Measurements from ENCODE around the gene LPO. TPM values are rescaled to one million over a fixed set of nuclear protein-coding genes. Genes with fewer than 3 reads are reported as not detected.

LPO gene
- total RNA-seq, 1 donor from 2014 or later, result not detected

DNA sequence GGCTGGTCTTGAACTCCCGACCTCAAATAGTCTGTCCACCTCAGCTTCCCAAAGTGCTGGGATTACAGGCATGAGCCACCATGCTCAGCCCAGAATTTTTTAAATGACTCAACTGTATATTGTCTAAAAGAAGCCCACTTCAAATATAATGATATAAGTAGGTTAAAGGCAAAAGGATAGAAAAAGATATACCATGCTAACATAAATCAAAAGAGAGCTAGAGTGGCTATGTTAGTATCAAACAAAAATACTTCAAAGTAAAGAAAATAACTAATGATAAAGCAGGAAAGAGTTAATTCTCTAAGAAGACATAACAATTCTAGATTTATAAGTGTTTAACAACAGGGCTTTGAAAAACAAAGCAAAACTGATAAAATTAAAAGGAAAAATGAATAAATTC, 55.6 kb downstream of the LPO start:
- ATAC-seq (ENCODE audit: low read depth) (no peak), DNase-seq (no peak)
- Mint-ChIP-seq H3K27me3 (peaks cover 18% of the 10 kb centered on the region), H3K9me3 (no peaks in the 10 kb centered on the region), H3K36me3 (ENCODE audit: low read depth) (no peaks in the 10 kb centered on the region), H3K4me1 (no peaks in the 10 kb centered on the region), H3K27ac (no peak overlapping the region), H3K4me3 (no peak overlapping the region)
- TF ChIP-seq, protein P1, sequence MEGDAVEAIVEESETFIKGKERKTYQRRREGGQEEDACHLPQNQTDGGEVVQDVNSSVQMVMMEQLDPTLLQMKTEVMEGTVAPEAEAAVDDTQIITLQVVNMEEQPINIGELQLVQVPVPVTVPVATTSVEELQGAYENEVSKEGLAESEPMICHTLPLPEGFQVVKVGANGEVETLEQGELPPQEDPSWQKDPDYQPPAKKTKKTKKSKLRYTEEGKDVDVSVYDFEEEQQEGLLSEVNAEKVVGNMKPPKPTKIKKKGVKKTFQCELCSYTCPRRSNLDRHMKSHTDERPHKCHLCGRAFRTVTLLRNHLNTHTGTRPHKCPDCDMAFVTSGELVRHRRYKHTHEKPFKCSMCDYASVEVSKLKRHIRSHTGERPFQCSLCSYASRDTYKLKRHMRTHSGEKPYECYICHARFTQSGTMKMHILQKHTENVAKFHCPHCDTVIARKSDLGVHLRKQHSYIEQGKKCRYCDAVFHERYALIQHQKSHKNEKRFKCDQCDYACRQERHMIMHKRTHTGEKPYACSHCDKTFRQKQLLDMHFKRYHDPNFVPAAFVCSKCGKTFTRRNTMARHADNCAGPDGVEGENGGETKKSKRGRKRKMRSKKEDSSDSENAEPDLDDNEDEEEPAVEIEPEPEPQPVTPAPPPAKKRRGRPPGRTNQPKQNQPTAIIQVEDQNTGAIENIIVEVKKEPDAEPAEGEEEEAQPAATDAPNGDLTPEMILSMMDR (IDR thresholded peaks at IDR 0.05), result no peak
- ChIA-PET CTCF (no interaction called here), POLR2A (no interaction called here)
- intact Hi-C loops (cut with micrococcal nuclease), result no loop called here

DNA sequence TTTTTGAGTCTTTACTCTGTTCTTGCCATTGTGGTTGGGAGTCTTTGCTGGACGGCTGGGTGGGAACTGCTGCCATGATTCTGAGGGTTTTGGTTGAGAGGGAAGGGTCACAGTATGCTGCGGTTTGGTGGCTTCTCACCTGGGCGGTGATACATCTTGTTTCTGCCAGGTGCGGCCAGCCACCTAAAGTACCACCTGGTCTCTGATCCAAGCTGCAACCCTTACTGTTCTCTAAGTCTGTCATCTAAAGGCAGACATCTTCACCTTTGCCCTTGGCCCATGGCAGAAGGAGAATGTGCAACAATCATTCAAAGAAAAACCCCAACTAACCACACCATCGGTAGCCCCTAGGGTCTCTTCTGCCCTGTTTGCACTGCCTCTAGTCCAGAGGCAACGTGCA, 62.0 kb downstream of the LPO start:
- Mint-ChIP-seq H3K4me1 (peaks cover 7% of the 10 kb centered on the region), H3K36me3 (ENCODE audit: low read depth) (no peaks in the 10 kb centered on the region), H3K4me3 (no peak overlapping the region), H3K27ac (no peak overlapping the region), H3K27me3 (peaks cover 3% of the 10 kb centered on the region), H3K9me3 (no peaks in the 10 kb centered on the region)
- no peak for DNase-seq
- ATAC-seq (ENCODE audit: low read depth), result no peak
- POLR2A ChIA-PET, result no interaction called here
- CTCF ChIA-PET, result no interaction called here
- intact Hi-C loops (cut with micrococcal nuclease), result loop anchor here (5.0 kb wide), 1 partner anchor 53 kb away; no protein-coding TSS in a partner anchor
- TF ChIP-seq, protein P1 (IDR thresholded peaks at IDR 0.05), result no peak

DNA sequence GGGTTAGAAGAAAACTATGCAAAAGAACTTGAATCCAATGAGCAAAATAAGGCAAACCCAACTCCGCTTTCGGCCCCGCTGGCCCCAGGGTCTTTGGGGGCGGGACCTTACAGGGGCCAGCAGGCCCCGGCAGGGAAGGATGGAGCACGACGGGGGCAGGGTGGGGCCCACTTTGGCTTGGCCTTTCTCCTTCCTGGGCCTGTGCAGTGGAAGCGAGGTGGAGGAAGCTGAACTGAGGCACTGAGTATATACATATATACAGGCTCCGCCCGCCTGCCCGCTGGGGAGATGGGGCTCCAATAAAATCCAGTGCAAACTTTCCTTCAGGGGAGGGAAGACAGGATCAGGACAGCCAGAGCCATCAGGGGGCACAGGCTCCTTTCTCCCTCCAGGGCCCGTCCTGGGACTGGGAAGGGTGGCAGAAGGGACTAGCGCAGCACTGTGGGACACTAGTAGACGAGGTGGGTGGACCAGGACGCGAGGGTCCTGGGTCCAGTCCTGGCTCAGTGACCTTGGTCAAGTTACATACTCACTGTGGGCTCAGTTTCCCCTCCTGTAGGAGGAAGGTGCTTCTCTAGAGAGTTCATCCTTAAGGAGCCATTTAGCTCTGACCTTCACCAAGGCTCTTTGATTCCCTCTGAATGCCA, 63.2 kb downstream of the LPO start:
- ATAC-seq (ENCODE audit: low read depth) (no peak), DNase-seq (no peak)
- TF ChIP-seq, protein P1 (IDR thresholded peaks at IDR 0.05), result no peak
- Mint-ChIP-seq H3K4me3 (no peak overlapping the region), H3K36me3 (ENCODE audit: low read depth) (no peaks in the 10 kb centered on the region), H3K27me3 (no peaks in the 10 kb centered on the region), H3K4me1 (peaks cover 7% of the 10 kb centered on the region), H3K27ac (no peak overlapping the region), H3K9me3 (no peaks in the 10 kb centered on the region)
- ChIA-PET POLR2A (no interaction called here), CTCF (interaction anchor here (0.8 to 1.4 kb wide), 2 partner anchors 16 to 43 kb away, joined by 3 read pairs; no protein-coding TSS in a partner anchor)
- intact Hi-C loops (cut with micrococcal nuclease), result loop anchor here (5.0 kb wide), 1 partner anchor 54 kb away; no protein-coding TSS in a partner anchor

DNA sequence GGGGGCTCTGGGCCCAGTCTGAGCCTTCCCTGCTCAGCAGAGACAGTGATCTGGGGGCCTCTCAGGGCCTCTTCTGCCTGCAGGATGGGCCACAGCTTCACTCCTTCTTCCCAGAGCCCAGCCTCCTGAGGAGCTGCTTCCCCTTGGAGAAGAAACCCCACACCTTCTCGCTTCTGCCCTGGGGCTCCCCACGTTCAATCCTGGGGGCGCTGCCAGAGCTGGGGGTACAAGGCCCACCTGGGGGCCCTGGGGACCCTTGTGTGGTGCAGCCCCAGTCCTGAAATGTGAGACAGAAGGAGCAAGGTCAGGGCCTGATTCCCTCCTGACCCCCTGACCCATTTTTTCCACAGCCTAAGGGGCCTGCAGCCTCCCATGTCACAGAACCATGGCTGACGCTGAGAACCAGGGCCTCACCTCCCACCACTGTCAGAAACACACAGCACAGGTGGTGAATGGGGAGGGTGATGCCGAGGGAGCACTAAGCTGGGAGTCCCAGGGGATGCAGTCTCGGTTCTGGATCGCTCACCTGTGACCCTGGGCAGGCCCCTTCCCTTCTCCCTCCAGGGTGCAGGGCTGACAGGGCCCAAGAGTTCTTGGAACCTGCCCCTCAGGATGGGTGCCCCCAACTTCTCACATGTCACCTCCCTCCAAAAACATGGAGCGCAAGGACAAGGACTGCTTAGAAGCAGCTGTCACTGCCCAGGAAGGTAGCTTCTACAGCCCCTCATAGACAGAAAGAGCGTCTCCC, 64.0 kb downstream of the LPO start:
- Mint-ChIP-seq H3K27ac (no peak overlapping the region), H3K36me3 (ENCODE audit: low read depth) (no peaks in the 10 kb centered on the region), H3K9me3 (no peaks in the 10 kb centered on the region), H3K4me1 (peaks cover 7% of the 10 kb centered on the region), H3K4me3 (no peak overlapping the region), H3K27me3 (no peaks in the 10 kb centered on the region)
- intact Hi-C loops (cut with micrococcal nuclease), result loop anchor here (5.0 kb wide), 1 partner anchor 55 kb away; no protein-coding TSS in a partner anchor
- ChIA-PET CTCF (interaction anchor here (0.8 to 3.2 kb wide), 4 partner anchors 12 to 152 kb away, joined by 3 to 12 read pairs (median 4); no protein-coding TSS in a partner anchor), POLR2A (no interaction called here)
- TF ChIP-seq, protein P1 (IDR thresholded peaks at IDR 0.05), result no peak
- DNase-seq, result no peak
- no peak for ATAC-seq (ENCODE audit: low read depth)

All from activated B cell treated with CpG ODN at 0.5 μM for 24 hours (primary cell).